GM19438 (cell line): ENCODE data around the gene GABRR2.
"Not testable (repeated sequence)": the region's sequence is repeated elsewhere in the genome, so short reads cannot be mapped to it uniquely, and the experiment has no call there.

Experiments used
- ATAC-seq: cut with Tn5 transposase; IDR thresholded peaks from one replicate; pipeline ENCODE4 v1.9.1; 2021; ENCODE audit warnings: low read depth; ENCODE audit not compliant: unreplicated experiment

GABRR2 gene

DNA sequence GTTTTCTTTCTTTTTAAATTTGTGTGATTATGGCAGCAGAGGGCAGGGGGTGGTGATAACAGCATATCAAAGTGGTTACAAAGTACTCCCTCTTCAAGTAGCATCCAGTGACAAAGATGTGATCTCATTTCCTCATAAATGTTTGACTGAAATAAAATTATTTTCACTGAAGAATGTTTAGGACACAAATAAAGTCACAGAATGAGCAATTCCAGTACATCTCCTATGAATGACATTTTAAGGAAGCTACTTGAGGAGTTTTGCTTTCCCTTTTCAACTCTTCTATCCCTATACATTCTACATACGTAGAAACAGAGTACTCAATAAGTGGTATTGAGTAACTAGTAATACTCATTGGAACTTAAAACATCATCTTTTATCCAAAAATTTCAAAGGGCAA, 13.9 kb upstream of the GABRR2 start:
- ATAC-seq = no peak

DNA sequence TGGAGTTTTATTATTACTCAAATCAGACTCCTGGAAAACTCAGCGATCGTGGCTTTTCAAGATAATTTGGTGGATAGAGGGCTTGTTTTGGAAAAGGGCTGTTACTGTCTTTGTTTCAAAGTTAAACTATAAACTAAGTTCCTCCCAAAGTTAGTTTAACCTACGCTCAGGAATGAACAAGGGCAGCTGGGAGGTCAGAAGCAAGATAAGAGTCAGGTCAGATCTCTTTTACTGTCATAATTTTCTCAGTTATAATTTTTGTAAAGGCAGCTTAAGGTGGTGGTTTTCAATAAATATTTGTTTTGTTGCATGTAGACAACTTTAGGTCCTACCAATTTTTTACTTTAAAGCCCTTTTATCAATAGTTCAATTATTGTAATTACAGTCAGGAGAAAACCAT, 9.2 kb upstream of the GABRR2 start:
- no peak for ATAC-seq

DNA sequence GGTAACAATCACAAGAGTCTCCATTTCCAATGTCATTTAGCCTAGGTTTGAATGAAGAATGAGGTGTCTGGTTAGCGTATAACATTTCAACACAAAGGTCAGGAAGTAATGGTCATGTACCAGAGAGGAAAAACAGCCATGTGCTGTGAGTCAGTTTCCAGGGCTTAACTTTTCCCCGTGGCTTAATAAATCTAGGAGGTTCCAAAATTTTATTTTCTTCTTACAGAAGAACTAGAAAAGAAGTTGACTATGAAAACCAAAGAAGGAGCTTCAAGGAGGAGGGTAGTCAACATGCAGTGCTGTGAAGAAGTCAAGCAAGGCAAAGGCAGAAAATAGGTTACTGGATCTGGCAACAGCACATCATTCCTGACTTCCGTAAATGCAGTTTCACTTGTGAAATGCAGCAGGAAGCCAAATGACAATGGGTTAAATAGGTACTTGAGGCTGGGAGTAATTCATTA, 8.4 kb upstream of the GABRR2 start:
- no peak for ATAC-seq

DNA sequence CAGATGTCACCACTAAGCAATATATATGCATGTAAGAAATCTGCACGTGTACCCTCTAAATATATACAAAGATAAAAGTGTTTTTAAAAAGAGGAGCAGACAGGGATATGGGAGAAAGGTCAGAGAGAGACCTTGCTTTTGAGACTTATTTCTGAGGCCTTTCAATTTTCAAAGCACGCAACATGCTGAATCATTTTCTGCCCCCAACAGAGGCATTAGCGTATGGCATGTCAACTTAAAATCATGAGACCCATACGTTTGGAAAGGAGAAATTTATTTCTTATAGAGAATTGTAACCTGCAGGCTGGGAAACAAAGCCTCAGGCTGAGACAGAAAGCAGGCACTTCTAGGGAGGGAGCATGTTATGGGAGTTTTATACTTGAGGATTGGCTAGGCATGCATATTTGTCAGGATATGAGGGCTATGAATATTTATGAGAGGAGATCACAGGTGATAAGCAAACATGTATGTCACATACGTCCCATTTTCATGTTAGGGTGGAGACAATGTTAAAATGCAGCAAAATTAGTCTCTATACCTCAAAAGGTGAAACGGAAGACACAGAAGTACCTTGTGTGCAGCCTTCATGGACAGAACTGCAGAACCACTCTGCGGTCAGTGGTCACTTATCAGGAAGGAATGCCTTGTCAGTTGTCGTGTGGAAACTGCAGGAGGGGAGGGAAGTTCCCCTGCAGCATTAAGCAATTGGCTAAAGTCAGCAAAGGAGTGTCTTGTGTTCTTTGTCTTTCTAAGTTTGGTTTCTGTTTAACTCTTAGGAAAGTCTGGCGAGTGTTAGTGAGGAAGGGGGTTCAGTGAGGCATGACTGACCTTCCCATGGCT, 6.3 kb upstream of the GABRR2 start:
- ATAC-seq = peak; percentile 63

DNA sequence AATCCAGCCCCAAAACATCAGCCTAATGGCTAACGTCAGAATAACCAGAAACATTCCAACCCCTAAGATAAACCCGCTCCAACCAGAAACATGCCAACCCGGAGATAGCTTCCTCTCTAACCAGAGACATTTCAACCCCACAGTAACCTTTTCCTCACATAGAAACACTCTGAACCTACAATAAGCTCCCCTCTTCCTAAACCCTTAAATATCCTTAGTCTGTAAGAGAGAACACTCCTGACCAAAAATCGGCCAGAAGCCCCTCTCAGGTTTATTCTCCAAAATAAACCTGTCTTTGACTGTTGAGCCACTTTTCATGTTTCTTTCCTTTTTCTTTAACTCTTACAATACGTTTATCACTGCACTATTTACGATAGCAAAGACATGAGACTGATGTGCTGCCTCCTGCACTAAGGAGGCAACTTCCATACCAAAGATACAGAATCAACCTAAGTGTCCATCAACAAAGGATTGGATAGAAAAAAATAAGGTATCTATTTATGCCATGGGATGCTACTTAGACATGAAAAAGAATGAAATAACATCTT, 5.0 kb upstream of the GABRR2 start:
- ATAC-seq = no peak

DNA sequence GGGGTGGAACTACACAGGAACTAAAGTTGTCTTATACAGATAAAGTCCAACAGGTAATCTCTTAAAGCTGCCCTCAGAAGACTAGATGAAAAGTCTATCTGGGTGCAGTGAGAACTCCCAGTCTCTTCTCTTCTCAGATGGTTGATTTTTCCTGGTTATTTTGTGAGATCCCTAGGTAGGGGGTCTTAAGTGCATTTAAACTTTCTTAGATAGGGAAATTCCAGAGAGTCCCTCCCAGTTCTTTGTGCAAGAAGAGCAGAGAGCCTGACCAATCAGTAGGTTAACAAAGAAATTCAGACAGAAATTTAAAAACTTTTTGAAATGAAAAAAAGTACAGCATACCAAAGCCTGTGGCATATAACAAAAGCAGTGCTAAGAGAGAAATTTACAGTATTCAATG, 2.0 kb upstream of the GABRR2 start:
- no peak for ATAC-seq

DNA sequence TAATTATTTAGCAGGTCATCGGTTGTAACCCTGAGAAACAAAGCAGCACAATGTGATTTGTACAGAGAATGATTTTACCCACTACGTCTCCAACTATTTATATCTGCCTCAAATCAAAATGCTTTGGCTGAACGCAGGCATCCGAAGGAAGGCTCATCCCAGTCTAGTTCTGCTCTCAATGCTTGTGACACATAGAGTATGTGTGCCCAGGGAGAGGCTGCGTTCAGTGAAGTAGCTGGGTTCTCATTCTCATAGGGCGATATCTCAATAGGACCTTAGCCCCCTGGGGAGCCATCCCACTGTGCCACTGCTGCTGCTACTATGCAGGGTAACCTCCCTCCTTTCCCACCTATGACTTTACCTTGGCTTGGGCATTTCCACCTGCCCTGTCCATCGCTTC, 407 bp downstream of the GABRR2 start:
- ATAC-seq = no peak

DNA sequence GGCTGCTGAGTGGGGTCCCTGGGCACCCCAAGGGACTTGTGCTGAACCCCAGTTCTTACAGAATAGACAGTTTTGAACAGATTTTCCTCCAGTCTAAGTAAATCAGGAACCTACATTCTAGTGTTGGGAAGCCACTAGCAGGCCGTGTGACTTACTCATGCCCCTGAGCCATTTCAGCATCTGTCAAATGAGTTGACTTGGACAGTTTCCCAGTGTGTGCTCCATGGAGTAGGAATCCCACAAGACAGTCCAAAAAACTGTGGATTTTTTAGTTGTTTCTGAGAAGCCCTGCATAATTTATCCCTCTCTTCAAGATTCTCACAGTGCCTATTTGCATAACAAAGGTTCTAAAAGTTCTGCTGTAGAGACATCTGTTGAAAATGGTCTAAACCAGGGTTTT, 2.1 kb downstream of the GABRR2 start:
- no peak for ATAC-seq

DNA sequence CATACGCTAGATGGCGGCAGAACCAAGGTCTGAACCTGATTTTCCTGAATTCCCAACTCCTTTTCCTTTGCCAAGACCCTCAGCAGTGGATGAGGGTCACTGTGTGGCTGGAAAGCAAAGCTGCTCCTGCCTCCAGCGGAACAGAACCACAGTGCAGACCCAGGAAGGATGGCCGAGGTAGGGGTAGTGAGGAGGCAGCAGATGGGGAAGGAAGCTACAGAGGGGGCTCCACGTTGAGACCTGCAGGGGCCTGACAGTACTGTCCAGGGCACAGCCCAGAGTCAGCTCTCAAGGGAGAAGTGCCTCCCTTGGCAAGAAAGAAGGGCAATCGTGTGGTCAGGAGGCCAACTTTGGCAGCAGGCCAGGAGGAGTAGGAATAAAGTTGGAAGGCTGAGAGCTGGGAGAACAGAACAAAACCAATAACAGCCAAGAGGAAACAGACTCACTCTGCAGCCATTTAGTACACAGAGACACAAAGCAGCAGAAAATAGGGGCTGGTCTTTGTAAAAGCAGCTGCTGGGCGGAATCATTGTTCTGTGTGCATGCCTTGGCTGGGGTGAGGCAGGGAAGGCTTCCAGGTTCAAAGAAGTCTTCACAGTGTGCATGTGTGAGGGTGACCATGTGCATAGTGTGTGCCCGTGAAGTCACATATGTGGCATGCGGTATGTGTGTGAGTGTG, 3.1 kb downstream of the GABRR2 start:
- ATAC-seq = no peak

DNA sequence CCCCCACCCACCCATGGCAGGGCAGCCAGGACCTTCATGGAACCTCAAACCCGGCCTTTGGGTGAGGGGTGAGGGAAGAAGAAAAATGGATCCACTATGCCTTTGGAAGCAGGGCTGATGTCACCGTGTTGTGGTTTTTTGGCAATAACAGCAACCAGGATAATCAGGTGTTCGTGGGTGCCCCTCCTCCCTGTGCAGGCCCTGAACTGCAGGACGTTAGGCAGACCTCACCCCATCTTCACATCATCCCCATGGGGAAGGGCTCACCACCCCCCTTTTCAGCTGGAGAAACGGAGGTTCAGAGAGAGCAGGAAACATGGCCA, 3.6 kb downstream of the GABRR2 start:
- ATAC-seq = no peak

DNA sequence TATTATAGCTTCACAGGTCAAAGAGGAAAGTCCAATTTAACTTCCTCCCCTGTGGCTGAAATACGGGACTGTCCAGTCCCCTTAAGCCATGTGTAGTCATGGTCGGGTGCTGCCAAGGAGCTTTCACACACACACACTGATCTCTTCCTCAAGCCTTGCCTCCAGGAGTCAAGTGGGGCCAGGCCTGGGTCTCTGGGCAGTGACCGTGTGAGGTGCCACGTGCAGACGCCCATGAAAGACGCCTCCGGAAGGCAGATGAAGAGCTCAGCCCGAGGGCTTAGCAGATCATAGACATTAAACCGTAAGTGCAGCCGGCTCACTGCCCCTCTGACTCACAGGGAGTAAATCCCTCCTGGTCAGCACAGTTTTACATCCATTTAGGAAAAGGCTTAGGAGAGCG, 4.2 kb downstream of the GABRR2 start:
- ATAC-seq = no peak

DNA sequence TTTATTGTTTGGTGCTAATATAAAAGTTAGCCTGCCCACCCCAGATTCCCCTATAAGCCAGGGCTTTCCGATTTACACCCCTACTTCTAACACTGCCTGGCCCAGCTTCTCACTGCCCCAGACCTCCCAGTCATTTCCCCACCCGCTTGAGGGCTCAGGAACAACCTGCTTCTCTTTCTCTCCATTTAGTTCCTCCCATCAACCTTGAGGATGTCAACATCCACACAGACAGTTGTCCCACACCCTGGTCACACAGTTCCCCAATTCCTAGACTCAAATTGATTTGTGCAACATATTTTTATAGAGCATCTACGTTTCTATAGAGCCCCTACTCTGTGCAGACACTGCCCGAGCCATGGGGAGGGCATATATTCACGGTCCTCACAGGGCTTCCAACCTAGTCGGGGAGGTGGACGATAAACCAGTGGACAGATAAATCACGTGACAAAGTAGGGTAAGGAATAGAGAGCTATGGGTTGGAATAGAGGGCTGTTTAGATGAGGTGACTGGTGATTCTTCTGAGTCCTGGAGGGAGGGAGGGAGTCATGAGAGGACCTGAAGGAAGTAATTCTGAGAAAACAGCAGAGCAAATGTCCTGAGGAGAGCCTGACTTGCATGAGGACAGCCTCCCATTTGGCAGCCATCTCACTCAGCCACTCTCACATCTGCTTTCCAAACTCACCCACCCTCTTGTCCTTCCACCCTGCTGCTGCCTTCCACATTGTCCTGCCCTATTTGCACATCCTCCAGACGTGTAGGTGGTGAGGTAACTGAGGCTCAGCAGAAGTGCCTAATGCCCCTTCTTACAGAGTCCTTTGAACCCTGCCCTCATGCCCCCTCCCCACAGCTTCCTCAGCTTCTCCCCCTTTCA, 6.3 kb downstream of the GABRR2 start:
- ATAC-seq = no peak

DNA sequence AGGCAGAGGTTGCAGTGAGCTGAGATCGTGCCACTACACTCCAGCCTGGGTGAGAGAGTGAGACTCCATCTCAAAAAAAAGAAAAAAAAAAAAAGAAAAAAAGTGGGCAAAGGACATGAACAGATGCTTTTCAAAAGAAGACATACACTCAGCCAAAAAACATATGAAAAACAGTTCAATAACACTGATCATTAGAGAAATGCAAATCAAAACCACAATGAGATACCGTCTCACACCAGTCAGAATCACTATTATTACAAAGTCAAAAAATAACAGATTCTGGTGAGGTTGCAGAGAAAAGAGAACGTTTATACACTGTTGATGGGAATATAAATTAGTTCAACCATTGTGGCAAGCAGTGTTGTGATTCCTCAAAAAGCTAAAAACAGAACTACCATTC, 10.6 kb downstream of the GABRR2 start:
- ATAC-seq = not testable (repeated sequence)

DNA sequence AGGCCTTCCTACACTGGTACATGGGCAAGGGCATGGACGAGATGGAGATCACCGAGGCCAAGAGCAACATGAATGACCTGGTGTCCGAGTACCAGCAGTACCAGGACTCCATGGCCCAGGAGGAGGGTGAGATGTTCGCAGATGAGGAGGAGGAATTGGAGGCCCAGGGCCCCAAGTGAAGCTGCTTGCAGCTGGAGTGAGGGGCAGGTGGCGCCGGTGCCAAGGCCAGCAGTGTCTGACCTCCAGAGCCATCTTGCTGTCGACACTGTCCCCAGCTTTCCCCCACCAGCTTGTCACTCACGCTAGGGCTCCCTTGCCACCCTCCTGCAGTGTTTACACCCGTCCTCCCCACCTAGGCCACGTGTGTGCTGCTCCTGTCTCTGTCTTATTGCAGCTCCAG, 12.2 kb downstream of the GABRR2 start:
- ATAC-seq = no peak

DNA sequence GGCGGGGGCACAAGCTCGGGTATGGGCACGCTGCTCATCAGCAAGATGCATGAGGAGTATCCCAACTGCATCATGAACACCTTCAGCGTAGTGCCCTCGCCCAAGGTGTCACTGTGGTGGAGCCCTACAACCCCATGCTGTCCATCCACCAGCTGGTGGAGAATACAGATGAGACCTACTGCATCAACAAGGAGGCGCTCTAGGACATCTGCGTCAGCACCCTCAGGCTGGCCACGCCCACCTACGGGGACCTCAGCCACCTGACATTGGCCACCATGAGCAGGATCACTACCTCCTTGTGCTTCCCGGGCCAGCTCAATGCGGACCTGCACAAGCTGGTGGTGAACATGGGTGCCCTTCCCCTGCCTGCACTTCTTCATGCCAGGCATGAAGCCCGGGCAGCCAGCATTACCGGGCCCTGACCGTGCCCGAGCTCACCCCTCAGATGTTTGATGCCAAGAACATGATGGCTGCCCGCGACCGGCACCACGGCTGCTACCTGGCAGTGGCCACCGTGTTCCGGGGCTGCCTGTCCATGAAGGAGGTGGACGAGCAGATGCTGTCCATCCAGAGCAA, 12.8 kb downstream of the GABRR2 start:
- no peak for ATAC-seq

DNA sequence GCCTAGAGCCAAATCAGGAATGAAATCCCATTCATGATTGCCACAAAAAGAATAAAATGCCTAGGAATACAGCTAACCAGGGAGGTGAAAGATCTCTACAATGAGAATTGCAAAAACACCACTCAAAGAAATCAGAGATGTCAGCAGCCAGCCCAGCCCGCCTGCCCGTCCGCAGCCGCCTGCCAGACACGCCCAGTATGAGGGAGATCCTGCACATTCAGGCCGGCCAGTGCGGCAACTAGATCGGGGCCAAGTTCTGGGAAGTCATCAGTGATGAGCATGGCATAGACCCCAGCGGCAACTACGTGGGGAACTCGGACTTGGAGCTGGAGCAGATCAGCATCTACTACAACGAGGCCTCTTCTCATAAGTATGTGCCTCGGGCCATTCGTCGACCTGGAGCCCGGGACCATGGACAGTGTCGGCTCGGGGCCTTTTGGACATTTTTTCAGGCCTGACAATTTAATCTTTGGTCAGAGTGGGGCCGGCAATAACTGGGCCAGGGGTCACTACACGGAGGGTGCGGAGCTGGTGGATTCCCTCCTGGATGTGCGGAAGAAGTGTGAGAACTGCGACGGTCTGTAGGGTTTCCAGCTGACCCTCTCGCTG, 13.4 kb downstream of the GABRR2 start:
- no peak for ATAC-seq

DNA sequence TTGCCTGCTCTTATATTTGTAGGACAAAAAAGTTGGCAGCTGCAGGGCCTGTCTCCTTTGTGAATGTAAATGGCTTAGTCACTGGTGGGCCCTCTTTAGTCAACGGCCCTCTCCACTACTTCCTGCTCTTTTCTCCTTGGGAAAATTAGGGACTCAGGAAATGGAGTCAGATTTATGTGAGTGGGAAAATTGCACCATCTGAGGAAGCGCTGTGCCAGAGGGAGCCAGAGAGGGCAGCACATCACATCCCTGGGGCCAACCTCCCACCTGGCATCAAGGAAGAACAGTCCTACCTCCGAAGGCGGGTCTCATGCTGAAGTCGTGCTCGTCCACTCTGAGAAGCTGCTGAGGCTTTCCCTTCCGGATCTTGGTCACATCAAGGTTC, 15.6 kb downstream of the GABRR2 start:
- ATAC-seq = no peak

DNA sequence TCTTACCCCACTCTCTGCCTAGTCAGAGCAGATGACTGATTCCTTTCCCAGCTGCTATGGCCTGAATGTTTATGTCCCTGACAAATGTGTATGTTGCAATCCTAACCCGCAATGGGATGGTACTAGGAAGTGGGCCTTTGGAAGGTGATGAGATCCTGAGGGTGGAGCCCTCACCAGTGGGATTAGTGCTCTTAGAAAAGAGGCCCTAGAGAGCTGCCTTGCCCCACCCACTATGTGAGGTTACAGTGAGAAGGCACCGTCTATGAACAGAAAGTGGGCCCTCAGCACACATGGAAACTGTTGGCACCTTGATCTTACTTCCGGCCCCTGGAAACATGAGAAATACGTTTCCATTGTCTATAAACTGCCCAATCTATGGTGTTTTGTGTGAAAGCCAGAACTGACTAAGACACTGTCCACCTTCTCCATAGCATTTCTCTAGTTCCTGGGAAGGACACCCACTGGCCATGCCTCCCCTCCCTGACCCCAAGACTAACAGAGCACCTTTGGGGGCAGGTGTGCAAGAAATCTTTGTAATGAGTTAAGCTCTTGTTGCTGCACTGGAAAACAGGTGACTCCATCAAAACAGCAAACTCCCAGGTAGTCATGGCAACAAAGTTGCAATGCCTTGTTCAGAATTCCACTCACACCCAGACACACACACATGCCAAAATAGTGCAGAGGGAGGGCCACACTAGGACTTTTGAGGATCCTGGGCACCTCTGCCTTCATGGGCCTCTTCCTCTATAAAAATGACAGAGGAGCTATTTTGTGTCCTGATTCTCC, 16.2 kb downstream of the GABRR2 start:
- ATAC-seq = no peak

DNA sequence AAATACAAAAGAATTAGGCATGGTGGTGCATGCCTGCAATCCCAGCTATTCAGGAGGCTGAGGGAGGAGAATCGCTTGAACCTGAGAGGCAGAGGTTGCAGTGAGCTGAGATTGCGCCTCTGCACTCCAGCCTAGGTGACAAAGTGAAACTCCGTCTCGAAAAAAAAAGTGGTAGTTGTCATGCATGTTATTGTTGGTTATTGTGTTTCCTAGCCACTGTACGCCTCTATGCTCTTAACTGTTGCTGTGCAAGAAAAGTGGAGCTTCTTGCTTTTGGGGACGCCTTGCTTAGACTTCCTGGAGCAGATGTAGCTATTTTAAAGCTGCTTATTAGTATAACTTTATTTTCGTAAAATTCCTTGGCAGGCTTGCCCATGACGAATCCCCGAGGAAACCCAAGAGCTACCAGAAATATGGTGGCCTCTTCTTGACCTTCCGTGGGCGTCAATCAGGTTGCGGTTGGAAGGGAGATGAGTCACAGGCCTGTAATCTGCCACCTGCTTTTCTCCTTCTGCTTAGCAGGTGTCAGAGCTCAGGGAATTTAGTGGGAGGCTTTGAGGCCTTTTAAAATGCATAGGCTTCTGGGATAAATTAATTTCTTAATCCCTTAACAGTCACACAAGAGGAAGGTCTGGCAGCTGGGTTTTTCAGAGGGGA, 17.3 kb downstream of the GABRR2 start:
- ATAC-seq = peak; percentile 97
